ENCODE results near the gene TK1.
"Not testable (repeated sequence)": the region's sequence is repeated elsewhere in the genome, so short reads cannot be mapped to it uniquely, and the experiment has no call there.

Gene TK1, protein sequence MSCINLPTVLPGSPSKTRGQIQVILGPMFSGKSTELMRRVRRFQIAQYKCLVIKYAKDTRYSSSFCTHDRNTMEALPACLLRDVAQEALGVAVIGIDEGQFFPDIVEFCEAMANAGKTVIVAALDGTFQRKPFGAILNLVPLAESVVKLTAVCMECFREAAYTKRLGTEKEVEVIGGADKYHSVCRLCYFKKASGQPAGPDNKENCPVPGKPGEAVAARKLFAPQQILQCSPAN

DNA sequence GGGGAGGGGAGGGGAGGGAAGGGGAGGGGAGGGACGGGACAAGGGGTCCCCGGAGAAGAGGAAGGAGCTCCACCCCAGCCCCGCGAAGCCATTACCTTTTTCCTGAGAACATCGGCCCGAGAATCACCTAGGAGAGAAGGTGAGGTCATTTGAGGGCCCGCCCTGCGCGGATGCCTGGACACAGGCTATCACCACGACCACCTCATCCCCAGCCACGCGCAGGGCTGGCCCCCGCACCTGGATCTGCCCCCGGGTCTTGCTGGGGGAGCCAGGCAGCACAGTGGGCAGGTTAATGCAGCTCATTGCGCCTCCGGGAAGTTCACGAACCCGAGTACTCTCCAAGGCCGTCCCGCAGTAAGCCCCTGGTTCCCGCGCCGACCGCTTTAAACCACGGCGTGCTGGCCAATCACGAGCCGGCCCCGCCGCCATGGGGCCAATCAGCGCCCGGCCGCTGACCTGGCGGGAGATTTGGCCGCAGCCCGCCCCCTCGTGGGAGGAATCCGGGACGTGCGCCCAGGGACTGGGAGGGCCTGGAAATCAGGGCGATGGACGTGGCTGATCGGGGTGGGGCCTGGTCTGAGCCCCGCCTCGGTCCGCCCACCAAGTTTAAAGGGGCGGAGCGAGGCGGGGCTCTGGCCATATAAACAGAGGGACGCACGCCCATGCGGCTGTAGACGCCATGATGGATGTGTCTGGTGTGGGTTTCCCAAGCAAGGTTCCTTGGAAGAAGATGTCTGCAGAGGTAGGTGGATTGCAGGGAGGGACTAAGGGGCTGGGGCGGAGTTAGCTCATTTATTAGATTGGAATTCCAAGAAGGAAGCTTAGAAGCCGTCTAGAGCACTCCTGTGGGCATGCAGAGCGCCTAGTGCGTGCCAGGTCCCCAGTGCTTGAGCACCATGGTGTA is at the start of gene TK1, which contains the start of gene AFMID:
TSS of gene TK1 (minus strand) at position 361 of the 904 bp plus-strand sequence. CDS start at position 303, 58 bp downstream.
TSS of gene AFMID (plus strand) at position 671 of the 904 bp plus-strand sequence. CDS start at position 680, 9 bp downstream.
- peak; percentile 98 for DNase-seq

DNA sequence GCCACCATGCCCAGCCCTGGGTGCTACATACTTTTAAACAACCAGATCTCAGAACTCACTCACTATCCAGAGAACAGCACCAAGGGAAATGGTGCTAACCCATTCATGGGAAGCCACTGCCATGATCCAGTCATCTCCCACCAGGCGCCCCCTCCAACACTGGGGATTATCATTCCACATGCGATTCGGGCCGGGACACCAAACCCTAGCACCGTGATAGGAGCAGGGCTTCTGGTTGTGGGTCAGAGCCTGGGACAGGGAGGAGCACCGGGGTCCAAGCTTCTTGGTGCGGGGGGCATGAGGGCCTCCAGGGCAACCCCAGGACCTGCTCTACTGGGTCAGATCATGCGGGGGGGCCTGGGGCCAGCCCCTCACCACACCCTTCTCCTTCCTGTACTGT is 49.0 kb upstream of the TK1 start:
- DNase-seq, result no peak

DNA sequence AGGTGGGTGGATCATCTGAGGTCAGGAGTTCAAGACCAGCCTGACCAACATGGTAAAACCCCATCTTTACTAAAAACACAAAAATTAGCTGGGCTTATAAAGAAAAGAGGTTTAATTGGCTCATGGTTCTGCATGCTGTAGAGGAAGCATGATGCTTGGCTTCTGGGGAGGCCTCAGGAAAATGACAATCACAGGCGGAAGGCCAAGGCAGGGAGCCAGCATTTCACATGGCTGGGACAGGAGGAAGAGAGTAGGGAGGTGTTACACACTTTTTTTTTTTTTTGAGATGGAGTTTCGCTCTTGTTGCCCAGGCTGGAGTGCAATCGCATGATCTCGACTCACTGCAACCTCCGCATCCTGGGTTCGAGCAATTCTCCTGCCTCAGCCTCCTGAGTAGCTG is 48.2 kb upstream of the TK1 start:
- not testable (repeated sequence) for DNase-seq

DNA sequence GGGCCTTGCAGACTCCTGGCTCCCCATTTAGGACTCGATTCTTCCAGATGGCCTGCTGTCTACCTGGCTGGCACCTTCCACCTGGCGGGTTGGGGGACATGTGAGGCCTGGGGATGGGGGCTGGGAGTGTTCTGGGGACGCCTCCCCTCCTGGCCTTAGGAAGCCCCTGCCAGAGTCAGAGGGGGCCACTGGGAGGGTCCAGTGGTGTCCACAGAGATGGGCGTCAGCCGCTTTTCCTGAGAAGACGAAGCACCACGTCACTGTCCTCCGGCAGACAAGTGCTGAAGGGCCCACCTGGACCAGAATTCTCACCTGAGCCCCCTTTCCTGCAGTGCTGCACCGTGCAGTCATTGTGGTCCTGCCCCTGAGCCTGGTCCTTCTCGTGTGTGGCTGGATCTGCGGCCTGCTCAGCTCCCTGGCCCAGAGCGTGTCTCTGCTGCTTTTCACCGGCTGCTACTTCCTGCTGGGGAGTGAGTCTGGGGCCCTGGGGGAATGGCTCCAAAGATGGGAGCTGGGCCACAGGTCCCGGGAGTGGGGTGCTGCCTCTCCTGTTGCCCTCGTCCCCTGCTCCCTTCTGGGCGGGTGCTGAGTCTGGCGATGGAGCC is 47.5 kb upstream of the TK1 start:
- no peak for DNase-seq

DNA sequence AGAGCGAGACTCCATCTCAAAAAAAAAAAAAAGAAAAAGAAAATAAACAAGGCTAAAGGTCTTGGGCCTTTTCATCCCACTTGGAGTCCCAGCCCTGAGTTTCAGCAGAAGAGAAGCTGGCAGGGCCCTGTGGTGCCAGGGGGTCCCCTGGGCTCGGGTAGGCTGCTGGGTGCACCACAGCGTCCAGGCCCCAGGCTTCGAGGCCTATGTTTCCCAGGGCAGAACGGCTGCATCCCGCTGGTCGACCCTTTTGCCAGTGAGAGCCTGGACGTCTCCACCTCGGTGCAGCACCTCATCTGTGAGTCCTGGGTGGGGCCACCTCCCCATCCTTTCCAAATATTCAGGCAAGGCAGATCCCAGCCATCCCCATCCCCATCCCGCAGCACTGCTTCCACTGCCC is 46.8 kb upstream of the TK1 start:
- no peak for DNase-seq

DNA sequence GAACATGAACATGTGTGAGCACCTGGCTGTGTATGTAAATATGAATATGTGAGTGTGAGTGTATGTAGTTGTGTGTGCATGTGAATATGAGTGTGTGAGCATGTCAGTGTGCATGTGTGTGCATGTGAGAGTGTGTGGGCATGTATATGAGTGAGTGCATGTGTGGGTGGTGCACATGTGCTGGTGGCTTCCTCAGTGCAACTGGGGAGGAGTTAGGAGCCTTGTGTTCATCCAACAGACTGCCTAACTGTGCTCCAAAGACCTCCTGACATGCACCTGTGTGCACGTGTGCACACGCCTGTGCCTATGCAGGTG is 46.0 kb upstream of the TK1 start:
- DNase-seq, result no peak

DNA sequence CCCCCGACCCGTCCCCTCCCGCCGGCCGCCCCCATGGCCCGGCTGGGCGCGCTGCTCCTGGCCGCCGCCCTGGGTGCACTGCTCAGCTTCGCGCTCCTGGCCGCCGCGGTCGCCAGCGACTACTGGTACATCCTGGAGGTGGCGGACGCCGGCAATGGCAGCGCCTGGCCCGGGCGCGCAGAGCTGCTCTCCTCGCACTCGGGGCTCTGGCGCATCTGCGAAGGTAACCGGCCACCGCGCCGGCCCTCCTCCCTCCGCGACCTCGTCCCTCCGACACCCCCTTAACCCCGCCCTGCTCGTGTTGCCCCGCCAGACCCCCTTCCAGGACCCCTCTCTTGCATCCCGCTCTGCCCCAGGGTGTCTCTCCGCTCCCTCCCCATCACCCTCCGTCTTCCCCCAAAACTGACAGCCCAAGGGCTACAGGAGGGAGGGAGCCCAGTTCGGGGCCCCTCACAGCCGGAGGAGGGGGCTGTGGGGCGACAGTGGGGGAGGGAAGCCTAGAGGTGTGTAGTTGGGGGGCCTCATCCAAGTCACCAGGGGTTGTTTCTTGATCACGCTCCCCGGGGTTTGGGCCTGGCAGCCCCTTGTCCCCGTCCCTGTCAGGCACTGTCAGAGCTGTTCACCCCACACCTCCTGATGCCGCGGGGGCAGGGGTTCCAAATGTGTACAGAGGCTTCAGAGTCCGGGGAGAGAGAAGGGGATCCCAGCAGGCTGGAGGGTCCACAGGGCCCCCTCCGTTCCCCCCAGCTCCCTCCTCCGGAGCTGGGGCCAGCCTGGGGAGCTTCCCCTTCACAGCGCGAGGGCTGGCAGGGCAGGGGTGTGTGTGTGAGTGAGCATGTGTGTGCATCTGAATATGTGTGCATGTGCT is 45.4 kb upstream of the TK1 start:
- DNase-seq, result no peak

DNA sequence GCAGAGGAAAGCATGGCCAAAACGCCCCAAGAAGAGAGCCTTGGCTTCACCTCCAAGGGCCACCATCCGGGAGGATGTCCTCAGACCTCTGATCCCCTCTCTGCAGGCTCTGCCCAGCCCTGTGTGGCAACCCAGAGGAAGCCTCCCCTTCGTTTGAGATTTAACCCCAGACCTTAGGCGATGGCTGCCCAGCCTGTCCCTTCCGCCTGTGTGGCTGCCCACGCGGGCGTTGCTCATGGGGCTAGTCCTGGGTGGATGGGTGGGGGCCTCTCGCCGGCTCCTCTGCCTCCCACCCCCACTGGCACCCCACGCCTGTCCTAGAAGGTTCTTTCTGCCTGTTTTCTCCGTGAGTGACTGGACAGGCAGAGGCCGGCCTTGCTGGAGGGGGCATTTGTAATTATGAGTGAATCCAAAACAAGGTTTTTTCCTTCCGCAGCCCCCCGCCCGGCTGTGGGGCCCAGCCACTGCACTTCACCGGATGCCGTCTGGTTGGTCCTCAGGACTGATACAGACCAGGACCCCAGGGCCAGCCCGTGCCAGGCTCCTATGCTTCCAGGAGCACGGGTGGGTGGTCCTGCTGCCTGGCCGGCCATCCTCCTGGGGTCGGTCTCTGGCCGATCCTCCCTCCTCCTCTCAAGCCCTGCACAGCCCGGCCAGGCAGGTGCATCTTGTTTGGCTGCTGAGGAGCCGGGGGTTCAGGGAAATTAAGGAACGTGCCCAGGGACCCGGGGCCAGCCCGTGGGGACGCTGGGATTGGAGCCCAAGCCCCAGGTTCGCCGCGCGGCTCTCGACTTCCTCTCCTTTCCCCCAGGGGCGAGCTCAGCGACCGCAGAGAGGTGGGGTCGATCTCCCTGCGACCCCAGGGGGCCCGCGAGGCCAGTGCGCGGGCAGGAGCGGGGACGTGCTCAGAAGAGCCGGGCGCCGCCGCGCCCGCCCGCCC is 44.4 kb upstream of the TK1 start, which contains the start of gene TMEM235:
TSS of gene TMEM235 (plus strand) at position 636 of the 940 bp plus-strand sequence. CDS start 393 bp downstream, outside the sequence.
- no peak for DNase-seq

DNA sequence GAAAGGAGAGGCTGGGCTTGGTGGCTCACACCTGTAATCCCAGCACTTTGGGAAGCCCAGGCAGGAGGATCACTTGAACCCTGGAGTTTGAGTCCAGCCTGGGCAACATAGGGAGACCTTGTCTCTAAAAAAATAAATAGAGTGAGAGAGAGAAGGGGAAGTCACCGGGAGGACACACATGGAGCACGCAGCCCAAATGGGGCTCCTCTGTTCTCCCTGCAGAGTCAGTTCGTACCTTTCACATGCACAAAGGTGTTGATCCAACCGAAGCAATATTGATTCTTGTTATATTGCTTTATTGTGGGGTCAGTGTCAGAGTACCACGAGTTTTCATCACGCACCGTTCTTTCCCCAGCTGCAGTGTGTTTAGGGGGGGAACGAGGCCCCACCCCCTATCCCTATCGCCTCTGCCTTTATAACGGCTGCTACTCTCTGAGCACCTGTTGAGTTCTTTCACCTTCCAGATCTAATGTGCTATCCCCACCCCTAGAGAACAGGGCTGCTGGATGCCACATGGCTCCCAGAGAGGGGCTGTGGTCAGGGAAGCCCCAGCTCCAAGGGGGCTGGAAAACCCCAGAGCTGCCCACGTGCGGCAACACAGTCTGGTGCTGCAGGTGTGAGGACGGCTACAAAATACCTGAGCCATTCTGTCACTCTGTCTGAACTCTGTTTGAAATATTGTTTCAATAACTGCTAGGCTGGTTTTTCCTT is 43.6 kb upstream of the TK1 start:
- DNase-seq, result no peak

DNA sequence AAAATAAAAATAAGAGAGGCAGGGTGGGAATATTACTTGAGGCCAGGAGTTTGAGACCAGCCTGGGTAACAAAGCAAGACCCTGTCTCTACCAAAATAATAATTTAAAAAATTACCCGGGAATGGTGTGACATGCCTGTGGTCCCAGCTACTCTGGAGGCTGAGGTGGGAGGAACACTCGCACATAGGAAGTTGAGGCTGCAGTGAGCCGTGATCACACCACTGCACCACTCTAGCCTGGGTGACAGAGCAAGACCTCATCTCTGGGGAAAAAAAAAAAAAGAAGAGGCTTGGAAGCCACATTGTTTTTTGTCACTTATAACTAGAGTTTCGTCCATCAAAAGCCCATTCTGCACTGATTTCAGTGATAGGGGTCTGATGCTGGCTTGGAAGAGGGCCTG is 41.3 kb upstream of the TK1 start:
- no peak for DNase-seq

DNA sequence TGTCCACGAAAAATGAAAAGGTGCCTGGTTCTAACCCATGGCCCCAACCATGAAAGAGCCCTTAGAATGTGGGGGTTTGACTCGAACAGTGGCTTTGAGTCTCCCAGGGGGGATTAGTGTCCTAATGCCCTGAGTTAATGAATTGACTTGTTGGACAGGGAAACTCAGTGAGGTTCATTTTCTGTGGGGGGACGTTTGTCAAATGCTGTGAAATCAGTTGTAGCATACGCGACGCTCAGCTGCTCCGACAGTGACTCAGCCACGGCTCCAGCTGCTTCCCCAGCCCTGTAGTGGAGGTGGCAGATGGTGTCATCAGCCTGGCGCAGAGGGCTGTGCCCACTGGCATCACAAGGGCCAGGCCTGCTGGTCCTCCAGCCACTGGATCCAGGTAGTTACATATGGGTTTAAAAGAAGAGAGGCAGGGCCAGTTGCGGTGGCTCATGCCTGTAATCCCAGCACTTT is 40.6 kb upstream of the TK1 start:
- peak; percentile 34 for DNase-seq

DNA sequence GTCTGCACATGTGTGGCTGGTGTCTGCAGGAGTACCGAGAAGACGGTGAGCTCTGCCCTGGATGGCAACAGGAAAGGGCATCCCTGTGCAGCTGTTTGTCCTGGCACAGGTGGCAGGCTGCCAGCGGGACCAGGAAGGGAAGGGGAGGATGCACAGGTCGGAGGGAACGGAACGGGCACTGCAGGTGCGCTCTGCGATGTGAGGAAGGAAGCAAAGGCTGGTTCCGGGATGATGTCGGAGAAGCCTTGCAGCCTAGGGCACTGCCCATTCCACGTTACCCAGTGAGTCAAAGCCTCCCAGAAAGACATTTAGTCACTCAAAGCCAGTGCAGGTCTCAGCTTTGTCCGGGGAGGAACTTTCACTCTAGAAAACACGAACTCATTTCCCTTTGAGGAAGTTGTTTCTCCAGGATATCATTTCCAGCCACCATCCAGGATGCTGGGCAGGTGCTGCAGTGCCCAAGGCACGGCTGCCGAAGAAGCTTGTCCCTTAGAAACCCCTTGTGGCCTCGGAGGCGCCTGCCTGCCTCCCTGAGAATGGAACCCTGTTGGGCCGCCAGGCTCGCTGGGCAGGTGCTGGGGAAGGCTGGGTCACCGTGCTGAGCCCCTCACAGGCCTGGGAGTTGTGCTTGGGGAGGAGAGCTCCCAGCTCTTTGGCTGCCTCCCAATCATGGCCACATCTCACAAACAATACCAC is 40.1 kb upstream of the TK1 start:
- no peak for DNase-seq

DNA sequence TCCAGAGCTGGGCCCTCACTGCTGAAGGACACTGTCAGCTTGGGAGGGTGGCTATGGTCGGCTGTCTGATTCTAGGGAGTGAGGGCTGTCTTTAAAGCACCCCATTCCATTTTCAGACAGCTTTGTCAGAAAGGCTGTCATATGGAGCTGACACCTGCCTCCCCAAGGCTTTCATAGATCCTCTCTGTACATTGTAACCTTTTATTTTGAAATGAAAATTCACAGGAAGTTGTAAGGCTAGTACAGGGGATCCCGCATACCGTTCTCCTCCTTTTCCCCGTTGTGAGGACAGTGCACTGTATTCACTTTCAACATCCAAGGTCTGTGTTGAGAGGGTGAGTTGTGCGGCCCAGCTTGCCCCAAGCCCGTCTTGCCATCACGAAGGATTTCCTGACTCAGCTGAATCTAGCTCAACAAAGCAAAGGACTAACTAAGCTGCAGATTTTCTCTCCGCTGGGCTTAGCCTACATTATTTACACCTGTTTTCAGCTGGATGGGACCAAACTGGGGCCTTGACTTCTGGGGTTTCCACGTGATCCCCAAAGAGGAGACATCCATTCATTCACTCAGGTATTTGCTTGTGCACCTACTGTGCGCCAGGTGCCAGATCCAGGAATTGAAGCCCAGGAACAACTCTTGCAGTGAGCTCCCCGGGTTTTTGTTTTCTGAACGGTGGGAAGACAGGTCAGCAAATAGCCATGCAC is 39.4 kb upstream of the TK1 start:
- no peak for DNase-seq

DNA sequence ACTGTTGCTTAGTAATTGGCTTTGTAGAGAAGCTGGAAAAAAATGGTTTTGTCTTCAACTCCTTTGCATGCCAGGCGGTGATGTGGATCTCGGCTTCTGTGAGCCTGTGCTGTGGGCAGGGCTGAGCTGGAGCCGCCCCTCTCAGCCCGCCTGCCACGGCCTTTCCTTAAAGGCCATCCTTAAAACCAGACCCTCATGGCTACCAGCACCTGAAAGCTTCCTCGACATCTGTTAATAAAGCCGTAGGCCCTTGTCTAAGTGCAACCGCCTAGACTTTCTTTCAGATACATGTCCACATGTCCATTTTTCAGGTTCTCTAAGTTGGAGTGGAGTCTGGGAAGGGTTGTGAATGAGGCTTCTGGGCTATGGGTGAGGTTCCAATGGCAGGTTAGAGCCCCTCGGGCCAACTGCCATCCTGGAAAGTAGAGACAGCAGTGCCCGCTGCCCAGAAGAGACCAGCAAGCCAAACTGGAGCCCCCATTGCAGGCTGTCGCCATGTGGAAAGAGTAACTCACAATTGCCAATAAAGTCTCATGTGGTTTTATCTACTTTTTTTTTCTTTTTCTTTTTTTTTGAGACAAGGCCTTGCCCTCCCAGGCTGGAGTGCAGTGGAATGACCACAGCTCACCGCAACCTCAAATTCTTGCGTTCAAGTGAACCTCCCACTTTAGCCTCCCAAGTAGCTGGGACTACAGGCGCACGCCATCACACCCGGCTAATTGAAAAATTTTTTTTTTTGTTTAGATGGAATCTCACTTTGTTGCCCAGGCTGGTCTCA is 38.4 kb upstream of the TK1 start:
- DNase-seq, result peak; percentile 20

DNA sequence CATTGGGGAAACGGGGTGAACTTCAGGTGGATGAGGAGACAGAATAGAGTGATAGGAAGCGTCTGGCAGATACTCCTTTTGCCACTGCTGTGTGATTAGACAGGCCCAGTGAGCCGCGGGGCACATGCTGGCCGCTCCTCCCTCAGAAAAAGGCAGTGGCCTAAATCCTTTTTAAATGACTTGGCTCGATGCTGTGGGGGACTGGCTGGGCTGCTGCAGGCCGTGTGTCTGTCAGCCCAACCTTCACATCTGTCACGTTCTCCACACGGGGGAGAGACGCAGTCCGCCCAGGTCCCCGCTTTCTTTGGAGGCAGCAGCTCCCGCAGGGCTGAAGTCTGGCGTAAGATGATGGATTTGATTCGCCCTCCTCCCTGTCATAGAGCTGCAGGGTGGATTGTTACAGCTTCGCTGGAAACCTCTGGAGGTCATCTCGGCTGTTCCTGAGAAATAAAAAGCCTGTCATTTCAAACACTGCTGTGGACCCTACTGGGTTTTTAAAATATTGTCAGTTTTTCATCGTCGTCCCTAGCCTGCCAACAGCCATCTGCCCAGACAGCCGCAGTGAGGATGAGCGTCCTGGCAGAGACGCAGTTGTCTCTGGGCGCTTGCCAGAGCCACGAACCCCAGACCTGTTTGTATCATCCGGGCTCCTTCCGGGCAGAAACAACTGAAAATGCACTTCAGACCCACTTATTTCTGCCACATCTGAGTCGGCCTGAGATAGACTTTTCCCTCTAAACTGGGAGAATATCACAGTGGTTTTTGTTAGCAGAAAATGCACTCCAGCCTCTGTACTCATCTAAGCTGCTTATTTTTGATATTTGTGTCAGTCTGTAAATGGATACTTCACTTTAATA is 37.6 kb upstream of the TK1 start:
- peak; percentile 75 for DNase-seq

DNA sequence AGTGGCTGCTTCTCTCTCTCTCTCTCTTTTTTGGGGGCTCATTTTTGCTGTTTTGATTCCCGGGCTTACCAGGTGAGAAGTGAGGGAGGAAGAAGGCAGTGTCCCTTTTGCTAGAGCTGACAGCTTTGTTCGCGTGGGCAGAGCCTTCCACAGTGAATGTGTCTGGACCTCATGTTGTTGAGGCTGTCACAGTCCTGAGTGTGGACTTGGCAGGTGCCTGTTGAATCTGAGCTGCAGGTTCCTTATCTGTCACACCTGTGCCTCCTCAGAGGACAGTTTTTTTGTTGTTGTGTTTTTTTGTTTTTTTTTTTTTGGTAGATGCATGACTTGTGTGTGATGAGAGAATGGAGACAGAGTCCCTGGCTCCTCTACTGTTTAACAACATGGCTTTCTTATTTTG is 36.9 kb upstream of the TK1 start:
- DNase-seq, result no peak

DNA sequence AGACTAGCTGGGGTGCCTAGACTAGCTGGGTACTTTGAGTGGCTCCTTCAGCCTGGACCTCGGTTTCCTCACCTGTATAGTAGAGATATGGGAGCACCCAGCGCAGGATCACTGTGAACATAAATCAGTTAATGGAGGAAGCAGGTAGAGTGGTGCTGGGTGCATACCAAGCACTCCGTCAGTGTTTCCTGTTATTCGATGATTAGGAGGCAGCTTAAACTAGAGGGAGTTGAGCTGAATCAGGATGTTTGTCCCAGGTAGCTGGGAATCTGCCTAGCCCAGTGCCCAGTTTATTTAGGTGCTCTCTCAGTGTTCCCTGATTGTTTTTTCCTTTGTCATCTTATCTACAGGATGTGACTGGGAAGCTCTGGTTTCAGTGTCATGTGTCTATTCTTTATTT is 36.2 kb upstream of the TK1 start:
- no peak for DNase-seq

Data from retina (tissue), 1 donor.